ENCODE results near the gene DEDD.
"Not testable (repeated sequence)": the region's sequence is repeated elsewhere in the genome, so short reads cannot be mapped to it uniquely, and the experiment has no call there.

DNA sequence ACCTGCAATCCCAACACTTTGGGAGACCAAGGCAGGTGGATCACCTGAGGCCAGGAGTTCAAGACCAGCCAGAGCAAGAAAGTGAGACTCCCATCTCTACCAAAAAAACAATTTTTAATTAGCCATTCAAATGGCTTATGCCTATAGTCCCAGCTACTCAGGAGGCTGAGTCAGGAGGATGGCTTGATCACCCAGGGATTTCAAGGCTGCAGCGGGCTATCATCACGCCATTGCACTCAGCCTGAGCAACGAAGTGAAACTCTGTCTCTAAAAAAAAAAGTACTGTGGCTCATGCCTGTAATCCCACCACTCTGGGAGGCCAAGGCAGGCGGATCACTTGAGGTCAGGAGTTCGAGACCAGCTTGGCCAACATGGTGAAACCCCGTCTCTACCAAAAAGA, 16.5 kb downstream of the DEDD start:
- TF ChIP-seq, protein P1, sequence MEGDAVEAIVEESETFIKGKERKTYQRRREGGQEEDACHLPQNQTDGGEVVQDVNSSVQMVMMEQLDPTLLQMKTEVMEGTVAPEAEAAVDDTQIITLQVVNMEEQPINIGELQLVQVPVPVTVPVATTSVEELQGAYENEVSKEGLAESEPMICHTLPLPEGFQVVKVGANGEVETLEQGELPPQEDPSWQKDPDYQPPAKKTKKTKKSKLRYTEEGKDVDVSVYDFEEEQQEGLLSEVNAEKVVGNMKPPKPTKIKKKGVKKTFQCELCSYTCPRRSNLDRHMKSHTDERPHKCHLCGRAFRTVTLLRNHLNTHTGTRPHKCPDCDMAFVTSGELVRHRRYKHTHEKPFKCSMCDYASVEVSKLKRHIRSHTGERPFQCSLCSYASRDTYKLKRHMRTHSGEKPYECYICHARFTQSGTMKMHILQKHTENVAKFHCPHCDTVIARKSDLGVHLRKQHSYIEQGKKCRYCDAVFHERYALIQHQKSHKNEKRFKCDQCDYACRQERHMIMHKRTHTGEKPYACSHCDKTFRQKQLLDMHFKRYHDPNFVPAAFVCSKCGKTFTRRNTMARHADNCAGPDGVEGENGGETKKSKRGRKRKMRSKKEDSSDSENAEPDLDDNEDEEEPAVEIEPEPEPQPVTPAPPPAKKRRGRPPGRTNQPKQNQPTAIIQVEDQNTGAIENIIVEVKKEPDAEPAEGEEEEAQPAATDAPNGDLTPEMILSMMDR (IDR thresholded peaks at IDR 0.05) = not testable (repeated sequence)
- not testable (repeated sequence) for TF ChIP-seq POLR2A (IDR thresholded peaks at IDR 0.05)
